ENCODE results near the gene DOCK1.

The DOCK1 gene

DNA sequence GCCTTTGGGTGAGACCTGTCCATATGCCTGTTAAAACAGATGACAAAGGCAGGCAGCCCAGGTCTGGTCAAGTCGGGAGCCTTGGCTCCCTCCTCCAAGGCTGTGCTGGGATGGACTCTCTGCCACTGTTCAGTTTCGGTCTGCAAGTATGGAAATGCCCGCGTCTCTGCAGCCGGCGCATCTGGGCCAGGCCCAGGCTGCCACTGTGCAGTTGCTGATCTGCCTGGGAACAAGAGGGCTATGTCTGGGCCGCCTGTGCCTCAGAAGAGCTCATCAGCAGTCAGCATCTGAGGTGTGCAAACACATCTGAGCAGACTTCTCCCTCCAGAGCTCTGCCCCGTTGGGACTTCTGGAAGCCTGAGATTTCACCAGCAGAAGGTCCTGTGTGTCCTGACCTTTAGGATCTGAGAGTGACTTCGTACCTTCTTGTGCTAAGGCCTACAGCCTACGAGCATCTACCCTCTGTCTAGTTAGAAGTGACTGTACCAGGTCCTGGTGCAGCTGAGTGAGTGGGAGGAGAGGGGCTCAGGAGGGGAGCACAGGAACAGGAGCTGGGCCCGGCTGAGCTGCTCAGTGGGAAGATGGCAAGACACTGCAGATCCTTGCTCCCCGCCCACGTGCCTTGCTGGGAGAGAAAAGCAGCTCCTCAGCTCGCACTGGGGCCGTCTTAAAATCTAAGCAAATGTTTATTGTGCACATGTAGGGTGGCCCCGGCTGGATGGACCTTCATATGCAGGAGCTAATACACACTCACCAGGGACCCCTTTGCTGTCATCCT is 50.9 kb downstream of the DOCK1 start:
- DNase-seq: no peak

GRCh38 chr10:126956712-126957108 is 51.5 kb downstream of the DOCK1 start:
- no peak for DNase-seq

DNA sequence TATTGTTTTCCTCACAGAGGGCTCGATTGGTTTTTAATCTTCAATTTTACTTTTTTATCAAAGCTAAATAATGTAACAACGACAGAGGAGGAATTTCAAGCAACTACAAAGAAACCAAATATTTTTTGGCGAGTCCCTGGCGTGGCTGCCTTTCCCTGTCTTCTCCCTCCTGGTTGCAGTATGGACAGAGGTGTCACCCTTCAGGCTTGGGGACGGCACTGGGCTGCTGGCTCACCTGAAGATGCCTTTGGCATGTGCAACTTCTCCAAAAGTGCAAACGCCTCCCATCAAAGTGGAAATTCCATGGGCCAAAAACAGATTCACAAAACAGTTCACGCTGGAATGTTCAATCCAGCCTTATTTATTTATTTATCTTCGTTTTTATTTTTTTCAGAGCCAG is 51.9 kb downstream of the DOCK1 start:
- DNase-seq: no peak

DNA sequence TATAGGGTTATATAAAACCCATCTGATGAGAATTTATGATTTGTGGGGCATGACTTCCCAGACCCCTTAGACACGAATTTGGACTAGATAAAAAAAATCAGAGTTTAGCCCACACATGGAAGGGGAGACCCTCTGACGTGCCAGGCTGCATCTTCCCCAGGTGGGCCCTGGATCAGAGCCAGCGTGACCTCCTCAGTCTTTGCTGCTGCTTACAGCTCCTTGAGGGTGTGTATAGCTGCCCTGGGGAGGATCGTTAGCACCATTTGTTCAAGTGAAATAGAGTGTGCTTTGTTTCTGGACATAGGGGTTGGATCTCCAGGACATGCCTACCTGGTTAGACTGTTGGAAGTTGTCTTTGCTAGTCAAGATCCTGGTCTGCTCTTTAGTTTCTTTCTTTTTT is 54.2 kb downstream of the DOCK1 start:
- DNase-seq: no peak

GRCh38 chr10:126959906-126960685 is 54.9 kb downstream of the DOCK1 start:
- no peak for DNase-seq

DNA sequence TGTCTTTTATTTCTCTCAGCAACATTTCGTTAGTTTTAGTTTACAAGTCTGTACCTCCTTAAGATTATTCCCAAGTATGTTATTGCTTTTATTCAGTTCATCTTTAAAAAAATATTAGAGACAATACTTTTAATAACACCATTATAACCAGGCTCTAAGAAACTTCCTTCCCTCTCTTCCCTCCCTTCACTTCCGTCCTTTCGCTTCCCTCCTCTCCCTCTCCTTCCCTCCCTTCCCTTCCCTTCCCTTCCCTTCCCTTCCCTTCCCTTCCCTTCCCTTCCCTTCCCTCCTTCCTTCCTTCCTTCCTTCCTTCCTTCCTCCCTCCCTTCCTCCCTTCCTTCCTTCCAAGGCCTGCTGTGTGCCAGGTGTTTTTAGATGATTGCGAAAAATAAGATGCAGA is 58.1 kb downstream of the DOCK1 start:
- no peak for DNase-seq

DNA sequence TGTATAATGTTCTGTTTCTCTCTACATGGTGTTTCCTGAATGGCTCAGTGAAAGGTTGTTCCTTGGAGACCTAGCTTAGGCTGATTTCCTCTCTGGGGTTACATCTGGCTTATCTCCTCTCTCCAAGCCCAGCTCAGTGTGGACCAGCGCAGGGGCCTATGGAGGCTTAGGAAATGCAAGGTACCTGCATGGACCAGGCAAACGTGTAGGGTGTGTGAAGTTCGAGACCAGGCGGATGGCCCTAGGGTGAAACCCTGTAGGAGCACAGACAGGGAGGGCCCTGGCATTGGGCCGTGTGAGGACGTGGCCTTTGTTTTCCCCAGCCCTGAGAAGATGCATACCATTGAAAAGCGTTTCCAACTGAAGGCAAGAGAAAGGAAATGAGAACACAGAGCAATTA is 59.0 kb downstream of the DOCK1 start:
- no peak for DNase-seq

DNA sequence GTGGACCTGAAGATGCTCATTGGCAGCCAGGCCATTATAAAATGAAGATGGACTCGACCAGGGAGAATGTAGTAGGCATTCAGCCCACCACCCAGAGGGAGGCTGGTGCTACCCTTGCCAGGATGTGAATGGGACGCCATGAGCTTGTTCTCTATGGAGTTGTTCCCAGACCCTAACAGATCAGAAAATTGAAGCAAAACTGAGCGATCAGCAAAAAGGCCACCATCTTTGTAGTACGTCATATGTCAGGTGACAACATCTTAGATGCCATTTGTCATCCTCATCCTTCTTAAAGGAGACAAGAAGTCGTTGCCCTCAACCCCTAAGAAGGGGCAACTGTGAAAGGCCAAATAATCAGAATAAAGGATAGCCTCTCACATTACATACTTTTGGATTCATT is 61.7 kb downstream of the DOCK1 start:
- no peak for DNase-seq

DNA sequence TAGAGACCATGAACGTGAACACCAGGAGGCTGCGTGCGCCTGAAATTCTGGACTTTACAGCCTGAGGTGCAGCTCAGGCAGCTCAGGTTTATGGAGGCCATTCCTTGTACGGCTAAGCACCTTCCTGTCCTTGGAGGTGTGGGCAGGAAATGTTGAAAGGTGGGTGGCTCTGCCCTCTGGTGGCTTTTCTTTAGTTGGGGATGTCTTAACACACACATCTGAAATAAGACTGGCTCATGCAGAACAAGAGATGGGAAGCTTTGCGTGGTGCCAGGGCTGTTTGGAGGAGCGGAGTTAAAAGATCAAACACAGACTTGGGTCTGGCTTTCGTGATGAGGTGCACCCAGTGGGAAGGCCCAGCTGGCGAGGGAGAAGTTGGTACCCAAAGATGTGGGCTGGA is 64.1 kb downstream of the DOCK1 start:
- no peak for DNase-seq

- DNase-seq: peak; percentile 60
Observed at GRCh38 chr10:126972635-126973414, 67.6 kb downstream of the DOCK1 start.

DNA sequence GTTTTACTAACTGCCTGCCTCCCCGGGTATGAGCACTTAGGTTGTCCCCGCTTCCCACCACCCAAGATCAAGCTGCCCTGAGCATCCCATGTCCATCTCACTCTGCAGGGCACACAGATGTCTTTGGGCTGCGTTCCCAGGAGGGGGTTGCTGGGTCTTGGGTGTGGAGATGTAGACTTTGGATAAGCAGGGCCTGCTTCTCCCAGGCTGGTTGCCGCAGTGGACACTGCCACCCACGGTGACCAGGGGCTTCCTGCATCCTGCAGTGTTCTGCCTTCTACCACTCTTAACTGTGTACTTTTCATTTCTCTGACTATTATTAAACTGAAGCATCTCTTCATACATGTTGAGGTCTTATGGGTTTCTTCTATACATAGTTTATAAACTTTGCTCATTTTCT is 70.0 kb downstream of the DOCK1 start:
- no peak for DNase-seq

DNA sequence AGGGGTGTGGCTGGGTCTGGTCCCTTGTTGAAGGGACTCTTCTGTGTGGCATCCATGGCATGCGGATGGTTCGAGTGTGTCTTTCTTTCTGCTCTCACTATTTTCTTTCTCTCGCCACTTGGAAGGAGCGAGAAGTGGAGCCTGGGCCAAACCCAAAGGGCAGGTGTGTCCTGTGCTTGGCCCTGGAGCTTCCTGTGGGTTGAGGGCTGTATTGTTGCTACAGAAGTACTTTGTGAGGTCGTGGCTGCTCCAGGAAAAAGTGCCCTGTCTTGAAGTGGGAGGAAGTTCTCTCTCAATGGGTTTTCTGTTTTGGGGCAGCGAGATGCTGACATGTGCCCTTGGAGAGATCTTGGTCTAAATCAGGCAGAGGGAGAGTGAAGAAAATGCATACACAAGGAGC is 72.0 kb downstream of the DOCK1 start:
- no peak for DNase-seq

- no peak for DNase-seq
Observed at GRCh38 chr10:126979311-126979710, 74.1 kb downstream of the DOCK1 start.

DNA sequence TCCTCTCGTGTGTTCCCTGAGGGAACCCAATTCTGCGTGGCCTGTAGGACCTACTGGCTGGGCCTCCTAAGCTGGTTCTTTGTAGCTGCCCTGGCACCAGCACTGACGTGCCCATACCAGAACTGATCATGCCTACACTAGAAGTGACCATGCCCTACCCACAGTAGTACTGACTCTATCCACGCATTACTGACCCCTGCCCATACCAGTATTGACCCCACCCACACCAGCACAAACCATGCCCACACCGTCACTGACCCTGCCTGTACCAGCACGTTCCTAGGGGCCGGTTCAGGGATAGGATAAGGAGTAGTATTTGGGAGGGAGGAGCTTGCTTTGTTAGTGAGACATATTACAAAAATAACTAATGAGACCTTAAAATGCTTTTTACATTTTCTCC is 88.0 kb downstream of the DOCK1 start:
- no peak for DNase-seq

DNA sequence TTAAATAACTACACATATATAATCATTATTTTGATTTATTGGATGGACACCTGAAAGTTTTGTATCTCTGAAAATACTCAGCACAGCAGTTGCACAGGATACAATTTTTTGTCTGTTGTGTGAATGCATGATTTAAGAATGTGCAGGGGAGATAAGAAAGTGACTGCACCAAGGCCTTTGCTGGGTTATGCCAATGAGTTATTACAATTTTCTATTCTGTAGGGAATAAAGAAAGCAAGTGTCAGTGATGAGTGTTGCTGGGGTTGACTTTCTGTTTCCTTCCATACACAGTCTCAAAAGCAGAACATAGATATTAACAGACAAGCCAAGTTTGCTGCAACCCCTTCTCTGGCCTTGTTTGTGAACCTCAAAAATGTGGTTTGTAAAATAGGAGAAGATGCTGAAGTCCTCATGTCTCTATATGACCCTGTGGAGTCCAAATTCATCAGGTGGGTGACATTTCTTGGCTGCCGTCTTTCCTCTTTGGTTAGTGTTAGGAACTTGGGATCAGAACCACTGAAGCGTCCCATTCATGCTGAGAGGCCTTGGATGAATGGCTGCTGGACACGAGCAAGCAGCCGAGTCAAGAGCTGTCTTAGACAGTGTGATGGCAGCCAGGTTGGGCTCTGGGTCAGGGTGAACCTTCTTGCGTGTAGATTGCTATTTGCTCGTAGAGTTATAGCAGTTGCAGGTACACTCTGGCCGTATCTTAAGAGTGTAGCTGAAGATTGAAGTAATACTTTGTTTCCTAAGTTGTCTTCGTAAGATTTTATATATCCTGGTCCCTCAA is 92.8 kb downstream of the DOCK1 start:
- no peak for DNase-seq

GRCh38 chr10:127000598-127000997 is 95.4 kb downstream of the DOCK1 start:
- DNase-seq: no peak

GRCh38 chr10:127003032-127003685 is 97.9 kb downstream of the DOCK1 start:
- no peak for DNase-seq

GRCh38 chr10:127006453-127006852 is 101.2 kb downstream of the DOCK1 start:
- no peak for DNase-seq

DNA sequence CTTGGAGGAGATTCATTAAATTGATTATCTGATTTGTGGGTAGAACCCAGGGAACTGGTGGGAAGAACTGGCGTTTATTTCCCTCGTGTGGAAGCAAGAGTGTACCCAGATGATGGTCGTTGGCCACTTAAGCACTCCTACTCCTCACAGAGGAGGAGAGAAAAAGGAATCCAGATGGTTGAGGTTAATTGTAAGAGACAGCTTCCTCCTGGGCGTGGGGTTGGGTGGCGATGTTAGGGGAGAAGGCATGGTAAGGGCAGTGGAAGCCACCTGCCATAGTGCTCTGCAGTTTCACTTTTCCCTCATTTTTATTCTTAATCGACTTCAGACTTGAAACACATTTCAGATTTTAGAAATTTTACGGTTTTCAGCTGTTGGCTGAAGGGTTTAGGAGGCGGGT is 104.1 kb downstream of the DOCK1 start:
- no peak for DNase-seq

DNA sequence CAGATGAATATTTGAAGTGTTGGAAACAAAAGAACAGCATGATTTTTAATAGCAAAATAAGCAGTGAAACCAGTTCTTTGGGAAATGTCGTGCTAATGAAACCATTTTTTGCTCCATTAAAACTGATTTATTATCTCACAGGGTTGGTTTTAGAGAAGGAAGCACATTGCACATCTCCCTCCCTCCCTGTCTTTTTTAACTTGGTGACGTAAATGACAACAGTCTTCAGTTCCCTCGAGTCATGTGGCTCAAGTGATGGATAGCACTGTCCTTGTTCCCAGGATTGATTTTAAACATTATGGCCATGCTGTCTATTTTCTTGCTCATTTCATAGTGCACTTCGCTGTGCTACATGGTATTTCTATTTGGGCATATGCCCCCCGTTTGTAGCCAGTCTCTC is 105.9 kb downstream of the DOCK1 start:
- DNase-seq: no peak

DNA sequence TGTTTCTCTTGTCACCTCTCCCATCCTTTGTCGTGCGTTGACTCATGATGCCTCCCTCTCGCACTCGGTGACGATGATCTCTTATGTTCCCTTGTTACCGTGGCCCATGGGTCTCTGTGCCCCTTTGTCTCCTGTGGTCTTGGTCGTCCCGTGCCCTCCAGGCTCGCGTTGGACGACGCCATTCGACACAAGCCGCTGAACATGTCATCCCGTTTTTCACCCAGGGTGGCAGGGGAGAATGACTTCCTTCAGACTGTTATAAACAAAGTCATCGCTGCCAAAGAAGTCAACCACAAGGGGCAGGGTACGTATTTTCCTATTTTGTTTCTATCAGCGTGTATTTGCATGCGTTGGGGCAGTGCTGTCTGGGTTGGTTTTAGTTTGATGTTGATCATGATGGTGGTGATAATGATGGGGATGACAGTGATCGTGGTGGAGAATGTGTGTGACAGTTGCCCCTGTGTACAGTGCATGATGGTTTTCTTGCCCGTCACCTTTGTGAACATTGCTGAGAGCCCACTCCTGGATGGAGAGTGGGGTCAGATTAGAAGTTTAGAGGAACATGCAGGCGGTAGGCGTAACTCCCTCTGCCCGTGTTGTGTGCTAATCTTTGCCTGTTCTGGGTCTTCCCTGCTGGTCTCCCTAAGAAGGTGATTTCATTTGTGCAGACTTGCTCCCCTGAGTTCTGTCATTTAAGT is 107.0 kb downstream of the DOCK1 start:
- no peak for DNase-seq

DNA sequence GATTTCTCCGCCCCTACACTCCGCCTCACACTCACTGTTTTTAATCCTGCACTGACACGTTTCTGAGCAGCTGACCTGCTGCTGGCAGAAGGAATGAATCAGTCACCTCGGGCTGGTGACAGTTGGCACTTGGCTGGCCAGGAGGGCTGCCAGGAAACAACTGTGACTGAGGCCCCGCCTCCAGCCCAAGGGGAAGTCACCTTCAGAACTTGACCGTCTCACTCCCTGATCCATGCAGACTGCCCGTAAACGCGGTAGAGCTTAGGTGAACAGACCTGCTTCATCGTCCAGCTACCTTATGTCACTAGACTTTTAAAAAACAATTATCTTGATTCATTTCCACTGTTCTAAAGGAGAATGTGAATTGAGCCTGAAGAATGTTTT is 107.5 kb downstream of the DOCK1 start:
- DNase-seq: no peak
